Measurements from ENCODE around the gene DTD2.
"Not testable (repeated sequence)": the region's sequence is repeated elsewhere in the genome, so short reads cannot be mapped to it uniquely, and the experiment has no call there.

DTD2 gene

DNA sequence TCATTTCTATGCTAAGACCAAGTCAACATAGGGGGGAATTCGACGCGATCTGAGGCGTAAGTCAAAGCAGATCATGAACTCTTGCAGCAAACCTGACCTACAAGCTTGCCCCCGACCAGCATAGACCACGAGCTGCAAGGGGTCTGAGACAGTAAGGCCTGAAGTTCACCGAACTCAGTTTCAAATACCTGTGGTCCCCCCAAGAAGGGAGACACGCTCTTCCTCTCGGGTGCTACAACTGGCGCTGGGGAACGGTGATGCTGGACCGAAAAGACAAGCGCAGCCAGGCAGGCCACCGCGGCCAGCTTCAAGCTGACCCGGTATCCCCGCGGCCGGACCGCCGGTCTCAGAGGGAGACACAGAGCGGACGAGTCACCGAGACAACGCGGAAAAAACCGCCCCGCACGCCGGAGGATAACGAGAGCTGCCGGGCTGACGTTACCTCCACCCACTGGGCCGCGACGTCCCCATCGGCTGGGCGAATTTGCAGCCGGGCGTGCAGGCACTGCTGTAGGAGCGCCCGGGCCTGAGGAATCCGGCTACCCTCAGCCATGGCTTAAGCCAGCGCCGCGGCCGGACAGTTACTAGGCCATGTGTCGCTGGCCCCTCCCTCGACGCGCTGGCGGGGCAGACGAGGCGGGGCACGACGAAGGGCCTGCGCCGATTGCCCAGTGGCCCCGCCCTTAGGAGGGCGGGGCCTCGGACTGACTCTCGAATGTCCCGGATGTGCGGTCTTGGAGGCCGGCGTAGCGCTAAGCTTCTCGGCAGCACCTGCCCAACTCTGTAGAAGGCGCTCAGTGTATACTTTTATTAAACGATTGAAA is at the start of gene DTD2:
Gene DTD2 (minus strand): TSS at position 666 of the 824 bp plus-strand sequence. CDS start 113 bp downstream, at position 553.
- peak; percentile 94 for DNase-seq

GRCh38 chr14:31505411-31505810 is 48.1 kb upstream of the DTD2 start:
- no peak for DNase-seq

GRCh38 chr14:31501870-31502269 is 44.6 kb upstream of the DTD2 start:
- no peak for DNase-seq

DNA sequence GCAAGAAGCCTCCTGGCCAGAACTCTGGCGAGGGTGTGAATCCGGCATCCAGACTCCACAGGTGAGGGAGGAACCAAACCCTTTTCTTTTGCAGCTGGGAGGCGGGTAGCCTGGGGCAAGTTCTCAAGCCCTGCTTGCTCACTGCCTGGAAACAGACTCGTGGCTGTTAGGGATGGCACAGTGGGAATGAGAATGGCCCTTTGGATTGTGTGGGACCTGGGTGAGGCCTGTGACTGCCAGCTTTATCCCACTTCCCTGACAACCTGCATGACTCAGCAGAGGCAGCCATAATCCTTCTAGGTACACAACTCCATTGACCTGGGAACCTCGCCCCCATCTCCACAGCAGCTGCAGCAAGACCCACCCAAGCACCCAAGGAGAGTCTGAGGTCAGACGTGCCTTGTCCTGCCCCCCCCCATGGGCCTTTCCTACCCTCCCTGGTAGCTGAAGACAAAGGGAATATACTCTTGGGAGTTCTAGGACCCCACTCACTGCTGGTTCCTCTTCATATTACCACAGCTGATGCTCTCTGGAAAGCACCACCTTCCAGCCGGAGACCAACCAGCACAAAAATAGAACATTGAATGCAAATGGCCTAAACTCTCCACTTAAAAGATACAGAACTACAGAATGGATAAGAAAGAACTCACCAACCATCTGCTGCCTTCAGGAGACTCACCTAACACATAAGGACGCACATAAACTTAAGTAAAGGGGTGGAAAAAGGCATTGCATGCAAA is 35.6 kb upstream of the DTD2 start:
- no peak for DNase-seq

DNA sequence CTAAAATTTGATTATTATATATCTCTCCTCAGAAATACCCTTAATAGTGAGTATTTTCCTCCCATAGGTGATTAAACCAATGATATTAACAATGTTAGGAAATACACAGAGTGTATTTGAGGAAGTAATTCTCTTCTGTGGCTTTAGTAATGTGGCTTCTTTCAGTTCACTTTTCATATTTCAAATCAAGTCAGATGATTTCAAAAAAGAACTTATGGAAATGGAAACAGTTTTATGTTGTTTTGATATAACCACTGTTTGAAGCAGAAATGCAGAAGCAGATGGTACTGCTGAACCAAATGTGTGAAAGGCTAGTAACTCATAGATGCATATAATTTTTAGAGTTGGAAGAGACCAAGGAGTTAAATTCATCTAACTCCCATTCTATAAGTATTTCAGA is 32.4 kb upstream of the DTD2 start:
- no peak for DNase-seq

DNA sequence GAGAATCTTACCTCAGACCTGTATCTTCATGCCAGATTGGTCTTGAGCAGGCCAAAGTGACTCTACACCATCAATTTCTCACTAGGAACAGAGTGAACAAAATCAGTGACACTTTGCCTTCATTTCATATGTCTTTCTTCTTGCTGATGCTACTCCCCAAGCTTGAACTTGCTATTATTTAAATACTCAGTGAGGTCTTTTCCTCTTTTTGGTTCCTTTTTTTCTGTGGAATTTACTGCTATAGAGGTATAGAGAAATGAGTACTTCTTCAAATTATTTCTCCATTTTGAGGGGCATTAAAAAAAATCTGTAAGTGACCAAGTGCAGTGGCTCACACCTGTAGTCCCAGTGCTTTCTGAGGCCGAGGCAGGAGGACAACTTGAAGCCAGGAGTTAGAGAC is 30.6 kb upstream of the DTD2 start, which contains the start of gene GPR33:
Gene GPR33 (minus strand): TSS at position 154 of the 400 bp plus-strand sequence. CDS start 4,074 bp downstream, outside the sequence.
- DNase-seq, result no peak

- no peak for DNase-seq
Measured at GRCh38 chr14:31486764-31487163, 29.5 kb upstream of the DTD2 start.

DNA sequence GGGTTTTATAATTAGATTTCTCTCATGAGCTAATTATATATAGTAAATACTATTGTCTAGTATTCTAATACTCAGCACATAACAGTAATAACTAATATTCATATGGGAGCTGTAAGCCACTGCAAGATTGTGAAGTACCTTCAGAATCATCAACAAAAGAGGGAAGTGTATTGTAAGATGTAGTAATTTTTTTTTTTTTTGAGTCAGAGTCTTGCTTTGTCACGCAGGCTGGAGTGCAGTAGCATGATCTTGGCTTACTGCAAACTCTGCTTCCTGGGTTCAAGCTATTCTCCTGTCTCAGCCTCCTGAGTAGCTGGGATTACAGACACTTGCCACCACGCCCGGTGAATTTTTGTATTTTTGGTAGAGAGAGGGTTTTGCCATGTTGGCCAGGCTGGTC is 27.4 kb upstream of the DTD2 start:
- DNase-seq, result no peak

GRCh38 chr14:31480156-31480555 is 22.9 kb upstream of the DTD2 start:
- DNase-seq, result no peak

DNA sequence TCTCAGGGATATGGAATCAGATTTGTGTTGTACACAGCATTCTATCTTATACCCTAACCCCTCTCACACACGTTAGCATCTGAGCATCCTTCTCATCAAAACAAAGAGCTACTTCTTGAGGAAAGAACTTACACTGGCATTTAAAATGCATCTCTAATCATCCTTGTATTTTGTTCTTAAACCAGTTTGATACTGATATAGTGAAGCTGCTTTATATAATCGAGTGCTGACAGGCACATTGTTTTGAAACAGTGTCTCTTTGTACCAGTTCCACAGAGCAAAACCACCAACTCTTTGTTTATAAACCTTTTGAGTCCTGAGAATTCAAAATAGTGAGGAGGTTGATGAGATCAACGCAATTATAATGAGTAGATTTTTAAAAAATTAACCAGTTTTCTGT is 21.7 kb upstream of the DTD2 start:
- no peak for DNase-seq

- DNase-seq, result no peak
Measured at GRCh38 chr14:31477248-31477647, 19.9 kb upstream of the DTD2 start.

DNA sequence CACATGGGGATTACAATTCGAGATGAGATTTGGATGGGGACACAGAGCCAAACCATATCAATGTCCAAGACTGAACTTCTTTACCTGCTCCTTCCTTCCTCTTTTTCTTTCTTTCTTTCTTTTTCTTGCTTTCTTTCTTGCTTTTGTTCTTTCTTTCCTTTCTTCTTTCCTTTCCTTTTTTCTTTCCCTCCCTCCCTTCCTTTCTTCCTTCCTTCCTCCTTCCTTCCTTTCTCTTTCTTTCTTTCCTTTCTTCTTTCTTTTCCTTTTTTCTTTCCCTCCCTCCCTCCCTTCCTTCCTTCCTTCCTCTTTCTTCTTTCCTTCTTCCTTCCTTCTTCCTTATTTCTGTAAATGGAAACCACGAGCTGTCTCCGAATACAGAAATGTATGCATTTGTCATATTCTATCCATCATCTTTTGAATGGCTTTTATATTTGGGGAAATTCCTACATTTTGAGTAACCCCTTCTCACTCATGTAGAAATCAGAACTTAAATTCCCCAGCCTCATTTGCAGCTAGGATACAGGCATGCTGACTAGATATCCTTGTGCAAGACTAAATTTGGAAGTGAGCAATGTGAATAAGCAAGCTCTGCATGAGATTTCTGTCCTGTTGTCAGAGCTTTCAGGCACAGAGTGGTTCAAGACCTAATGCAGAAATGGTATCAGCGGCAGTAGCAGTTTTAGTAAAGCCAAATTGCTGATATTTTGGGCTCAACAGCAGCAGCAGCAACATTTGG is 19.0 kb upstream of the DTD2 start:
- no peak for DNase-seq

- DNase-seq, result no peak
Measured at GRCh38 chr14:31466554-31466953, 9.2 kb upstream of the DTD2 start.

GRCh38 chr14:31465111-31465510 is 7.8 kb upstream of the DTD2 start:
- no peak for DNase-seq

DNA sequence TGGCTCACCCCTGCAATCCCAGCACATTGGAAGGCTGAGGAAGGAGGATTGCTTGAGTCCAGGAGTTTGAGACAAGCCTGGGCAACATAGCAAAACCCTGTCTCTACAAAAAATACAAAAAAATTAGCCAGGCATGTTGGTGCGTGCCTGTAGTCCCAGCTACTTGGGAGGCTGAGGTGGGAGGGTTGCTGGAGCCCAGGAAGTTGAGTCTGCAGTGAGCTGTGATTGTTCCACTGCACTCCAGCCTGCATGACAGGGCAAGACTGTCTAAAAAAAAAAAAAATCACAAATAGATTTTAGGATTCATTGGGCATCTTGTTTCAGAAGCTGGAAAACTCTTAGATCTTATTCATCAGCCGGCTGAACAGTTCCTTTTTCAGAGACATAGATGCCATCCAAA is 5.1 kb upstream of the DTD2 start:
- DNase-seq, result not testable (repeated sequence)

- DNase-seq, result no peak
Measured at GRCh38 chr14:31461545-31461944, 4.2 kb upstream of the DTD2 start.

GRCh38 chr14:31457665-31458659 is 656 bp upstream of the DTD2 start:
- no peak for DNase-seq

DNA sequence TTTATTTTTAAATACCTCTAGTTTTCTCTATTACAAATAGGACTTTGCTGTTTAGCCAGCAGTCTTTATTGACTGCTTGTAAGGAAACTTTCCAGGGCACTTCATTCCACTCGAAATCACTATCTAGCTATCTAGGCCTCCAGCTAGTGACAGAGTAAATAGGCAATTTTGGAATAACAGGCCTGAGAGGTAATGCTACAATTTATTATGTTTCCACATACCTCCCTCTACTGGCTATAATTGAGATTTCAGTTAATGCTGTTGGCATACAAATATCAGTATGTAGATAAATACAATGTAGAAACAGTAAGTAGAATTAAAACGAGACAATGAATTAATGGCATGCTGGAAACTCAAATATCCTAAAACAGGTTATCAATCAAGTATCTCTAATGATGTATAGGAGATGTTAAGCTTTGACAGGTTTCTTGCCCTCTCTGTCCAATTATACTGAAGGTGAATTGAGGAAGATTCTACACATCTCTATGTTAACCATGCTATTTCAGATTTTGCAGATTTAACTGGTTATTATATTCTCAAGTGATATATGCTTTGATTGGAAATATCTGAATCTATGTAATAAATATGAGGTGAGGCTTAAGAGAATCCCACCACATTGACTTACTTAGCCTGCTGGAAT is 7.2 kb downstream of the DTD2 start:
- DNase-seq, result peak; percentile 38

GRCh38 chr14:31449136-31449535 is 8.2 kb downstream of the DTD2 start:
- DNase-seq, result no peak

DNA sequence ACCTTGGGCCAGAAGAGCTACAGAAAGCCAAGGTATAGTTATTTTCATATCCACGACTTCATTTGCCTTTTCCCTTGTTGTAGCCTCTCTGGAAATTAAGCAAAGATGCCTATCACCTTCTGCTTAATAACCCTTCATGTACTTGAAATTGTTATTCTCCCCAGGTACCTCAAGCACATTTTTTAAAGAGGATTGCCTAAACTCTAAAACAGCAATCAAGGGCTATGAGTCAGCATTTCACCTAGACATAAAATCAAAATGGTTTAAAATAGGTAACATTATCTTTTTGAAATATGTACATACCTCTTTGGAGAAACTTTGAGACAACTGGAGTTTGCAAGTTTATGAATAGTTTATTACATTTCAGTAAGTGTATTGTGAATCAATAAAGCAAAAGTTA is 11.6 kb downstream of the DTD2 start:
- no peak for DNase-seq

DNA sequence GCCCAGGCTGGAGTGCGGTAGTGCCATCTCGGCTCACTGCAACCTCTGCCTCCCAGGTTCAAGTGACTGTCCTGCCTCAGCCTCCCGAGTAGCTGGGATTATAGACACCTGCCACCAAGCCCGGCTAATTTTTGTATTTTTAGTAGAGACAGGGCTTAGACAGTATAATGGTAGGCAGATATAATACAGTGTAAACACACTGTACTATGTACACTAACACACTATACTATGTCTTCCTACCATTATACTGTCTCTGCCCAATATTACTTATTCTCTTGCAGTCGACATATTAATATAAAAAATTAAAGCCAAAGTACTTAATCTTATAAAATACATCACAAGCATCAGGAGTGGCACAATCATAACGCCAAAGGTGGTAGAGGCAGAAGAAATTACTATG is 15.0 kb downstream of the DTD2 start:
- no peak for DNase-seq
